Uterus (tissue), 4 donors: ENCODE measurements around the gene C1QL1. TPM values are rescaled to one million over a fixed set of nuclear protein-coding genes. Genes with fewer than 3 reads are reported as not detected.
A peak's percentile ranks its signal among the peaks of the same experiment; 100 is the strongest.

Source experiments
- DNase-seq, 2 donors: peaks; one replicate each; pipeline ENCODE4 v3.0.0-alpha.2; 2019 to 2020
- H3K27ac ChIP-seq, 2 donors: fragments of 200-600 bp; sonication (generic); 1 replicate in 1 of 2; 2 replicates in 1 of 2; pipeline ENCODE4 v1.5.1; 2016 to 2018
- H3K27me3 ChIP-seq, 2 donors: fragments of 200-600 bp; sonication (generic); one replicate each; pipeline ENCODE4 v1.5.1; 2018 to 2019; ENCODE audit warnings: control low read depth in 1 of 2
- H3K36me3 ChIP-seq, 2 donors: fragments of 200-600 bp; sonication (generic); one replicate each; pipeline ENCODE4 v1.5.1; 2019; ENCODE audit warnings: control low read depth in 1 of 2
- H3K4me1 ChIP-seq, 2 donors: fragments of 200-600 bp; sonication (generic); one replicate each; pipeline ENCODE4 v1.5.1; 2018 to 2019; ENCODE audit warnings: control low read depth in 1 of 2
- H3K4me3 ChIP-seq, 2 donors: fragments of 200-600 bp; sonication (generic); 1 replicate in 1 of 2; 2 replicates in 1 of 2; pipeline ENCODE4 v1.5.1; 2018 to 2019; ENCODE audit warnings: mild to moderate bottlenecking in 1 of 2
- H3K9me3 ChIP-seq, 2 donors: fragments of 200-600 bp; sonication (generic); one replicate each; pipeline ENCODE4 v1.5.1; 2019; ENCODE audit warnings: control low read depth in 1 of 2
- CTCF ChIP-seq, 4 experiments: fragments of 200-600 bp in 2 of 4; fragments of 450-650 bp in 2 of 4; sonication (generic) in 2 of 4; IDR thresholded peaks; one replicate each; pipeline ENCODE4 v1.5.1; 2016 to 2019; ENCODE audit warnings: antibody characterized with exemption in 4 of 4, mild to moderate bottlenecking in 2 of 4, moderate library complexity in 1 of 4
- POLR2A ChIP-seq, 2 donors: fragments of 450-650 bp; IDR thresholded peaks; one replicate each; pipeline ENCODE4 v1.6.1; 2016; ENCODE audit warnings: antibody characterized with exemption in 2 of 2, mild to moderate bottlenecking in 1 of 2, moderate library complexity in 1 of 2
- intact Hi-C: fragments of 100-400 bp; cut with DNase I; formaldehyde crosslinking; loops from one replicate; pipeline ENCODE4 v1.15.1; 2023; ENCODE audit warnings: low total_unique reads
- total RNA-seq, 4 donors: library from RNA; depleted of rRNA in 3 of 4; stranded (reverse); fragments of >200 nt in 3 of 4; gene quantifications; one replicate each; pipeline versions ENCODE4 v1.1.0 to v1.2.4, GENCODE V29; 2014 to 2023
- donor health status: DM: yes; HTN: yes; CAD: no.

Gene C1QL1
- total RNA-seq, 4 donors from 2014 or later = 0.51 to 20.3 (median 3.3) TPM; not detected in 1

DNA sequence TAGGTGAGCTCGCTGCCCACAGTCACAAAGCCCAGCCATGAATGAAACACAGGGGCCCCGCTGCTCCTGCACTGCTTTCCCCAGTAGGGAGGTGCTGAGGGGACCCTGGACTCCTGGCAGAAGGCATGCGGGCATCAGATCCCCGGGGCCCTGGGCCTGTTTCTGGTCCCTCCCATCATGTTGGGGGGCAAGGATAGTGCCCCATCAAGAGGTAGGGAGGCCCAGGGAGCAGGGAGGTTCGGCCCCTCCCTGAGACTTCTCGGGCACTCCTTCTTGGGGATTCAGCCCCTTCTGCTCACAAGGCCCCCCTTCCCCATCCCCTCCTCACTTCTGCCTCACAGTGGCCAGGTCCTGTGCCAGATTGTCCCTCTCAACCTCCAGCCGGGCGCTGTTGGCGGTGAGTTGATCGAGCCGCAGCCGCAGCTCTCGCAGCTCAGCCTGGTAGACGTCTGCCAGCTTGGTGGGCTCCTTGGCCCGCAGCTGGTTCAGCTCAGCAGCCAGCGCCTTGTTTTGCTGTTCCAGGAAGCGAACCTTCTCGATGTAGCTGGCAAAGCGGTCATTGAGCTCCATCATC lies 53.3 kb downstream of the C1QL1 start:
- DNase-seq = no peak
- Histone ChIP-seq H3K4me1 (peaks cover 0 to 4% of the 10 kb centered on the region in 2 donors), H3K27ac (no peak overlapping the region), H3K27me3 (no peaks in the 10 kb centered on the region), H3K36me3 (no peaks in the 10 kb centered on the region), H3K4me3 (no peak overlapping the region), H3K9me3 (no peaks in the 10 kb centered on the region)
- TF ChIP-seq POLR2A (IDR thresholded peaks at IDR 0.05) (no peak), CTCF (IDR thresholded peaks at IDR 0.05) (no peak)
- intact Hi-C loops = loop anchor here (10.0 kb wide), 1 partner anchor 180 kb away; no protein-coding TSS in a partner anchor

- no peak for TF ChIP-seq CTCF (IDR thresholded peaks at IDR 0.05)
- no peak for TF ChIP-seq POLR2A (IDR thresholded peaks at IDR 0.05)
- Histone ChIP-seq H3K9me3 (no peaks in the 10 kb centered on the region), H3K4me1 (peaks cover 0 to 4% of the 10 kb centered on the region in 2 donors), H3K27ac (no peak overlapping the region), H3K4me3 (no peak overlapping the region), H3K36me3 (no peaks in the 10 kb centered on the region), H3K27me3 (no peaks in the 10 kb centered on the region)
- intact Hi-C loops = loop anchor here (10.0 kb wide), 1 partner anchor 181 kb away; no protein-coding TSS in a partner anchor
- DNase-seq = no peak
Measured at GRCh38 chr17:44914148-44914547, 54.0 kb downstream of the C1QL1 start.

DNA sequence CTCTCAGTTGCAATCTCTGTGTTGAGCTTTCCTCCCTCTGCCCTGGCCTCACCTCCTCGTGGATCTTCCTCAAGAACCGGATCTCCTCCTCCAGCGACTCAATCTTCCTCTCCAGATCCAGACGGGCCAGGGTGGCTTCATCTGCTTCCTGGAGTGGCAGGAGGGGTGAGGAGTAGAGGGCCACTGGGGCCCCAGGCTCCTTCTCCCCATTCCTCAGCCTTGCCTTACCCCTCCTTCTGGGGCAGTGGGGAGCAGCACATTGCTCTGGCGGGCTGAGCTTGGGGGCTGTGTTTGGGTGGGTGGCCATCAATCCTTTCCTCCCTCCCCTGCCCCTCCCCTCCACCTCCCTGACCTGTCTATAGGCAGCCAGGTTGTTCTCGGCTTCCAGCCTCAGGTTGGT lies 54.4 kb downstream of the C1QL1 start:
- H3K27me3 ChIP-seq = no peaks in the 10 kb centered on the region
- peaks cover 0 to 4% of the 10 kb centered on the region in 2 donors for H3K4me1 ChIP-seq
- no peak for DNase-seq
- H3K36me3 ChIP-seq = no peaks in the 10 kb centered on the region
- TF ChIP-seq POLR2A (IDR thresholded peaks at IDR 0.05) = no peak
- no peaks in the 10 kb centered on the region for H3K9me3 ChIP-seq
- H3K4me3 ChIP-seq = no peak overlapping the region
- intact Hi-C loops = loop anchor here (10.0 kb wide), 1 partner anchor 181 kb away; no protein-coding TSS in a partner anchor
- H3K27ac ChIP-seq = no peak overlapping the region

DNA sequence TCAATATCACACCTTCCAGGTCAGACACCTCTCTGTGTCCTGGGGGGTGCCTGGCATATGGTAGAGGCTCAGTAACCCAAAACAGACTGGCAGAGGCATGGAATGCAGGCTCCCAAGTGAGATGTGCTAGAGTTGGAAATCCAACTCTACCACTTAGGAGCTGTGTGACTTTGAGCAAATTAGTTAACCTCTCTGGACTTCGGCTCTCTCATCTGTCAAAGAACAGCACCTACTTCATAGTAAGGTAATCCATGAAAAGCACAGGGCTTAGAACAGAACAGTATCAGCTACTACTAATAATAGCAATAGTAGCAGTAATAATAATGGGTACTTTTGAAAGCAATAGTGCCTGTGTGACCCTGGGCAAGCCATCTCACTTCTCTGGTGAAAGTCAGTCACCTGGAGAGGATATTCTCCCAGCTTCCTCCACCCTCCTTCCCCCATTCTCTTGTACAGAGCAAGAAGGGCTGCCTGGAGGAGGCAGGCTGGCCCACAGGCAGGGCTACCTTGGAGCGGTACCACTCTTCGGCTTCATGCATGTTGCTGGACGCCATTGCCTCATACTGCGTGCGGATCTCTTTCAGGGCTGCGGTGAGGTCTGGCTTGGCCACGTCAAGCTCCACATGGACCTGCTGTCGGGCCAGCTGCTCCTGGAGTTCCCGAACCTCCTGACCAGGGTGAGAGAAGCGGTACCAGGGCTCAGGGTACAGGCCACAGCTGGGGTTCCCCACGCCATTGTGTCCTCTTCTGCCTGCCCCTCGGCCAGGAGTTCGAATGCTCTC lies 55.1 kb downstream of the C1QL1 start:
- Histone ChIP-seq H3K9me3 (no peaks in the 10 kb centered on the region), H3K4me3 (no peak overlapping the region), H3K4me1 (peaks cover 0 to 4% of the 10 kb centered on the region in 2 donors), H3K36me3 (no peaks in the 10 kb centered on the region), H3K27me3 (no peaks in the 10 kb centered on the region), H3K27ac (no peak overlapping the region)
- DNase-seq = no peak
- intact Hi-C loops = loop anchor here (10.0 kb wide), 1 partner anchor 182 kb away; no protein-coding TSS in a partner anchor
- TF ChIP-seq POLR2A (IDR thresholded peaks at IDR 0.05) (no peak), CTCF (IDR thresholded peaks at IDR 0.05) (no peak)

GRCh38 chr17:44911133-44912001 lies 56.7 kb downstream of the C1QL1 start:
- TF ChIP-seq POLR2A (IDR thresholded peaks at IDR 0.05) = no peak
- TF ChIP-seq CTCF (IDR thresholded peaks at IDR 0.05) = peak; percentile 10 to 50 (median 29)
- DNase-seq = peak; percentile 49
- intact Hi-C loops = loop anchor here (10.0 kb wide), 1 partner anchor 183 kb away; no protein-coding TSS in a partner anchor
- no peak overlapping the region for H3K27ac ChIP-seq
- H3K9me3 ChIP-seq = no peaks in the 10 kb centered on the region
- H3K4me3 ChIP-seq = peak overlapping the region in 1 of 2 donors; percentile 17
- no peaks in the 10 kb centered on the region for H3K27me3 ChIP-seq
- H3K36me3 ChIP-seq = no peaks in the 10 kb centered on the region
- H3K4me1 ChIP-seq = peaks cover 0 to 4% of the 10 kb centered on the region in 2 donors
